IMR-90 (cell line): Measurements from ENCODE around the gene UNK. TPM values are rescaled to one million over a fixed set of nuclear protein-coding genes. Genes with fewer than 3 reads are reported as not detected.

Experiments
- ATAC-seq: fragments of 200-7000 bp; cut with Tn5 transposase; 2 replicates; pipeline ENCODE4 v1.9.1; 2020; ENCODE audit warnings: low read depth, mild to moderate bottlenecking, moderate library complexity
- BruUV-seq: library from RNA; stranded (reverse); fragments of 400-500 nt; replicated peaks from 2 replicates; lab custom pipeline; 2021; lab: Mats Ljungman, UMichigan
- CTCF ChIA-PET: fragments of 300-600 bp; formaldehyde crosslinking; extraction: SDS; loops from one replicate; lab custom pipeline; 2021; ENCODE audit warnings: antibody characterized with exemption; lab: Yijun Ruan, JAX
- POLR2A ChIA-PET: fragments of 300-600 bp; sonication (Branson Sonifier 250); formaldehyde crosslinking; loops from one replicate; lab custom pipeline; 2022; ENCODE audit warnings: antibody characterized with exemption; ENCODE audit not compliant: unreplicated experiment; lab: Charles Lee
- DNase-seq: peaks from one replicate; pipeline ENCODE4 v3.0.0; 2013
- H2AFZ ChIP-seq: replicated peaks from 2 replicates; pipeline ENCODE3; 2013; ENCODE audit warnings: low read length, mild to moderate bottlenecking; ENCODE audit not compliant: poor library complexity
- H2AK5ac ChIP-seq: 2 replicates; pipeline ENCODE4 v1.6.1; 2013; ENCODE audit warnings: low read depth, low read length, inconsistent platforms
- H2AK9ac ChIP-seq: replicated peaks from 2 replicates; pipeline ENCODE3; 2013; ENCODE audit warnings: mild to moderate bottlenecking, low read depth, low read length, moderate library complexity; ENCODE audit not compliant: poor library complexity
- H2BK120ac ChIP-seq: 2 replicates; pipeline ENCODE4 v1.6.1; 2013; ENCODE audit warnings: low read depth, low read length, inconsistent platforms
- H2BK15ac ChIP-seq: 3 replicates; pipeline ENCODE4 v1.6.1; 2013; ENCODE audit warnings: low read depth, low read length, inconsistent platforms
- H2BK20ac ChIP-seq: 2 replicates; pipeline ENCODE4 v1.6.1; 2013; ENCODE audit warnings: low read depth, mild to moderate bottlenecking, inconsistent platforms, low read length, moderate library complexity
- H2BK5ac ChIP-seq: 2 replicates; pipeline ENCODE4 v1.6.1; 2013; ENCODE audit warnings: mild to moderate bottlenecking, low read depth, low read length, inconsistent platforms; ENCODE audit not compliant: poor library complexity, severe bottlenecking
- H3K14ac ChIP-seq: replicated peaks from 2 replicates; pipeline ENCODE4 v1.6.1; 2013; ENCODE audit warnings: low read depth, low read length, inconsistent platforms
- H3K18ac ChIP-seq: 2 replicates; pipeline ENCODE4 v1.6.1; 2013; ENCODE audit warnings: low read depth, low read length, control low read depth
- H3K23ac ChIP-seq: 2 replicates; pipeline ENCODE4 v1.6.1; 2013; ENCODE audit warnings: low read depth, low read length, inconsistent platforms
- H3K27ac ChIP-seq: 2 replicates; pipeline ENCODE4 v1.5.1; 2013; ENCODE audit warnings: mild to moderate bottlenecking, control low read depth, low read length; ENCODE audit not compliant: insufficient read depth
- H3K27me3 ChIP-seq: 2 replicates; pipeline ENCODE4 v1.6.1; 2013; ENCODE audit warnings: low read length; ENCODE audit not compliant: control insufficient read depth, insufficient read depth
- H3K36me3 ChIP-seq: 2 replicates; pipeline ENCODE4 v1.6.1; 2013; ENCODE audit warnings: low read length, mixed read lengths; ENCODE audit not compliant: control insufficient read depth, insufficient read depth
- H3K4ac ChIP-seq: 2 replicates; pipeline ENCODE4 v1.6.1; 2013; ENCODE audit warnings: low read depth, low read length, inconsistent platforms
- H3K4me1 ChIP-seq: 2 replicates; pipeline ENCODE4 v1.6.1; 2013; ENCODE audit warnings: low read length, mixed read lengths; ENCODE audit not compliant: control insufficient read depth, insufficient read depth
- H3K4me2 ChIP-seq: 2 replicates; pipeline ENCODE4 v1.6.1; 2013; ENCODE audit warnings: low read depth, mild to moderate bottlenecking, control low read depth, low read length, moderate library complexity
- H3K4me3 ChIP-seq: 2 replicates; pipeline ENCODE4 v1.5.1; 2013; ENCODE audit warnings: low read depth, mild to moderate bottlenecking, control low read depth, low read length, moderate library complexity; ENCODE audit not compliant: insufficient read depth
- H3K56ac ChIP-seq: 2 replicates; pipeline ENCODE4 v1.6.1; 2013; ENCODE audit warnings: low read length, inconsistent platforms; ENCODE audit not compliant: insufficient read depth; ENCODE audit errors: extremely low read depth
- H3K79me1 ChIP-seq, 2 experiments: 2 replicates each; pipeline ENCODE4 v1.6.1; 2013; ENCODE audit warnings: low read length in 2 of 2, inconsistent platforms in 1 of 2, low read depth in 1 of 2
- H3K9ac ChIP-seq: 2 replicates; pipeline ENCODE4 v1.6.1; 2013; ENCODE audit warnings: low read depth, low read length, control low read depth
- H3K9me1 ChIP-seq: 2 replicates; pipeline ENCODE4 v1.6.1; 2013; ENCODE audit warnings: low read length, inconsistent platforms; ENCODE audit not compliant: insufficient read depth
- H3K9me3 ChIP-seq: 2 replicates; pipeline ENCODE4 v1.6.1; 2013; ENCODE audit warnings: low read length; ENCODE audit not compliant: control insufficient read depth, insufficient read depth
- H4K20me1 ChIP-seq: 2 replicates; pipeline ENCODE4 v1.6.1; 2013; ENCODE audit warnings: low read length, inconsistent platforms; ENCODE audit not compliant: insufficient read depth
- H4K5ac ChIP-seq: 2 replicates; pipeline ENCODE4 v1.6.1; 2013; ENCODE audit warnings: mild to moderate bottlenecking, low read depth, low read length, control low read depth
- H4K8ac ChIP-seq, 2 experiments: 2 replicates each; pipeline ENCODE4 v1.6.1; 2013; ENCODE audit warnings: low read depth in 2 of 2, low read length in 2 of 2, control low read depth in 1 of 2, inconsistent platforms in 1 of 2
- H4K91ac ChIP-seq: 2 replicates; pipeline ENCODE4 v1.6.1; 2013; ENCODE audit warnings: low read depth, low read length, inconsistent platforms; ENCODE audit not compliant: insufficient read depth
- BHLHE40 ChIP-seq: fragments of 150-350 bp; IDR thresholded peaks from 2 replicates; pipeline ENCODE4 v1.6.1; 2016; ENCODE audit warnings: mild to moderate bottlenecking, low read depth, low read length
- CEBPB ChIP-seq: IDR thresholded peaks from 2 replicates; pipeline ENCODE4 v1.6.1; 2012; ENCODE audit warnings: low read depth, low read length, improper control_type of control experiment
- CHD1 ChIP-seq: IDR thresholded peaks from 2 replicates; pipeline ENCODE4 v1.6.1; 2012; ENCODE audit warnings: low read depth, low read length, improper control_type of control experiment
- CTCF ChIP-seq: conservative IDR thresholded peaks from 2 replicates; pipeline ENCODE4 v1.5.1; 2012; ENCODE audit warnings: mild to moderate bottlenecking, low read depth, low read length, improper control_type of control experiment
- ELK1 ChIP-seq: fragments of 150-350 bp; IDR thresholded peaks from 2 replicates; pipeline ENCODE4 v1.6.1; 2016; ENCODE audit warnings: low read depth, mild to moderate bottlenecking, low read length, moderate library complexity, borderline replicate concordance
- FOS ChIP-seq: fragments of 150-350 bp; IDR thresholded peaks from 2 replicates; pipeline ENCODE4 v1.6.1; 2016; ENCODE audit warnings: low read depth, low read length
- MAFK ChIP-seq: IDR thresholded peaks from 2 replicates; pipeline ENCODE4 v1.6.1; 2012; ENCODE audit warnings: low read depth, low read length, improper control_type of control experiment
- MAZ ChIP-seq: IDR thresholded peaks from 2 replicates; pipeline ENCODE4 v1.6.1; 2012; ENCODE audit warnings: low read depth, mild to moderate bottlenecking, low read length, improper control_type of control experiment, moderate library complexity, borderline replicate concordance
- MXI1 ChIP-seq: IDR thresholded peaks from 2 replicates; pipeline ENCODE4 v1.6.1; 2012; ENCODE audit warnings: low read depth, mild to moderate bottlenecking, low read length, moderate library complexity, borderline replicate concordance
- NFE2L2 ChIP-seq: fragments of 150-350 bp; IDR thresholded peaks from 2 replicates; pipeline ENCODE4 v1.6.1; 2016; ENCODE audit warnings: low read depth, mild to moderate bottlenecking, low read length
- POLR2A ChIP-seq: IDR thresholded peaks from 2 replicates; pipeline ENCODE4 v1.6.1; 2012; ENCODE audit warnings: mild to moderate bottlenecking, low read depth, low read length
- RAD21 ChIP-seq: IDR thresholded peaks from 2 replicates; pipeline ENCODE4 v1.6.1; 2012; ENCODE audit warnings: low read length, improper control_type of control experiment
- RCOR1 ChIP-seq: IDR thresholded peaks from 2 replicates; pipeline ENCODE4 v1.6.1; 2012; ENCODE audit warnings: mild to moderate bottlenecking, low read length, improper control_type of control experiment; ENCODE audit not compliant: insufficient replicate concordance
- RFX5 ChIP-seq: IDR thresholded peaks from 2 replicates; pipeline ENCODE4 v1.8.0; 2012; ENCODE audit warnings: low read depth, mild to moderate bottlenecking, low read length, moderate library complexity
- SMC3 ChIP-seq: fragments of 150-350 bp; IDR thresholded peaks from 2 replicates; pipeline ENCODE4 v1.6.1; 2016; ENCODE audit warnings: low read depth, mild to moderate bottlenecking, antibody characterized with exemption, low read length, moderate library complexity
- USF2 ChIP-seq: fragments of 150-350 bp; IDR thresholded peaks from 2 replicates; pipeline ENCODE4 v1.6.1; 2017; ENCODE audit warnings: mild to moderate bottlenecking, antibody characterized with exemption, low read length, low read depth
- WGBS, 2 experiments: methylation state at CpG; one replicate each; pipeline versions ENCODE4 v1.1.5 to v1.1.7; 2013; ENCODE audit warnings: missing lambda C conversion rate in 2 of 2; ENCODE audit not compliant: insufficient read length in 1 of 2; ENCODE audit errors: extremely low coverage in 2 of 2; 5-methylcytosine and 5-hydroxymethylcytosine counted together
- dilution Hi-C: fragments of 300-500 bp; cut with HindIII; formaldehyde crosslinking; loops from one replicate; pipeline ENCODE4 v1.14.3; 2018; ENCODE audit warnings: low sequenced_read_pairs; ENCODE audit not compliant: unreplicated experiment
- in situ Hi-C: fragments of 300-500 bp; cut with MboI; formaldehyde crosslinking; loops from 3 replicates; pipeline ENCODE4 v1.14.3; 2019; ENCODE audit warnings: low sequenced_read_pairs, inconsistent platforms, mixed read lengths
- intact Hi-C: fragments of 100-400 bp; cut with micrococcal nuclease; formaldehyde crosslinking; loops from 2 replicates; pipeline ENCODE4 v1.10.0; 2022
- polyA plus RNA-seq, 3 experiments: library from polyadenylated mRNA; depleted of rRNA; stranded (reverse); fragments of >200 nt; gene quantifications; 2 replicates each; pipeline ENCODE4 v1.2.3, GENCODE V29; 2012; ENCODE audit warnings: low replicate concordance in 1 of 3
- total RNA-seq: library from RNA; depleted of rRNA; stranded (reverse); fragments of >200 nt; gene quantifications from 2 replicates; pipeline ENCODE4 v1.2.3, GENCODE V29; 2012

UNK gene
- total and polyA plus RNA-seq, 2 of the 4 experiments (the other 2 are of a cell fraction), result 15.4 to 17.3 TPM

- CTCF ChIA-PET, result no interaction called here
These were observed 14.8 kb downstream of the UNK start for GRCh38 chr17:75799402-75799801.

More at GRCh38 chr17:75799402-75799801, 14.8 kb downstream of the UNK start:
- H4K91ac ChIP-seq, result no peak overlapping the region
- TF ChIP-seq SMC3 (no peak), CHD1 (no peak), RCOR1 (no peak), MXI1 (no peak), MAFK (no peak), POLR2A (no peak), MAZ (no peak), RFX5 (no peak), CTCF (no peak), USF2 (no peak), RAD21 (no peak), ELK1 (no peak), BHLHE40 (no peak), CEBPB (no peak), NFE2L2 (no peak), FOS (no peak)
- no peaks in the 10 kb centered on the region for H4K20me1 ChIP-seq
- dilution Hi-C loops (no loop called here), intact Hi-C loops (no loop called here), in situ Hi-C loops (no loop called here)
- BruUV-seq, result no TSS peak
- no peak overlapping the region for H2BK5ac ChIP-seq
- no peak overlapping the region for H3K4me2 ChIP-seq
- no peak overlapping the region for H3K18ac ChIP-seq
- H2AK5ac ChIP-seq, result no peak overlapping the region
- no peak overlapping the region for H3K23ac ChIP-seq
- no peak overlapping the region for H3K56ac ChIP-seq
- H2BK15ac ChIP-seq, result no peak overlapping the region
- H2AK9ac ChIP-seq, result peak overlapping the region; percentile 39
- ATAC-seq (no peak), DNase-seq (no peak)
- no peak overlapping the region for H3K14ac ChIP-seq
- no peak overlapping the region for H3K27ac ChIP-seq
- POLR2A ChIA-PET, result no interaction called here
- 80% methylated on average over 1 of the region's 4 CpGs; no CpG with 5 or more reads in 1 of the 2 experiments for WGBS, 2 experiments
- H3K9me1 ChIP-seq, result no peaks in the 10 kb centered on the region
- H3K27me3 ChIP-seq, result no peaks in the 10 kb centered on the region
- H3K9ac ChIP-seq, result no peak overlapping the region
- peak overlapping the region; percentile 29 for H2AFZ ChIP-seq
- H4K5ac ChIP-seq, result no peak overlapping the region
- H4K8ac ChIP-seq, result no peak overlapping the region
- H3K9me3 ChIP-seq, result no peaks in the 10 kb centered on the region
- no peak overlapping the region for H3K4ac ChIP-seq
- no peak overlapping the region for H2BK120ac ChIP-seq
- no peak overlapping the region for H2BK20ac ChIP-seq
- peaks cover 23% of the 10 kb centered on the region for H3K36me3 ChIP-seq
- no peaks in the 10 kb centered on the region; the same call in 1 of the 2 replicates for H3K4me1 ChIP-seq
- no peak overlapping the region for H3K4me3 ChIP-seq
- H3K79me1 ChIP-seq, result peaks cover 23 to 48% of the 10 kb centered on the region in 2 experiments
